ENCODE measurements around the gene PLEKHA6. TPM values are rescaled to one million over a fixed set of nuclear protein-coding genes. Genes with fewer than 3 reads are reported as not detected.

Gene PLEKHA6
- total and polyA plus RNA-seq, 2 of the 4 experiments (the other 2 are of a cell fraction) = 8.2 to 19.9 TPM

DNA sequence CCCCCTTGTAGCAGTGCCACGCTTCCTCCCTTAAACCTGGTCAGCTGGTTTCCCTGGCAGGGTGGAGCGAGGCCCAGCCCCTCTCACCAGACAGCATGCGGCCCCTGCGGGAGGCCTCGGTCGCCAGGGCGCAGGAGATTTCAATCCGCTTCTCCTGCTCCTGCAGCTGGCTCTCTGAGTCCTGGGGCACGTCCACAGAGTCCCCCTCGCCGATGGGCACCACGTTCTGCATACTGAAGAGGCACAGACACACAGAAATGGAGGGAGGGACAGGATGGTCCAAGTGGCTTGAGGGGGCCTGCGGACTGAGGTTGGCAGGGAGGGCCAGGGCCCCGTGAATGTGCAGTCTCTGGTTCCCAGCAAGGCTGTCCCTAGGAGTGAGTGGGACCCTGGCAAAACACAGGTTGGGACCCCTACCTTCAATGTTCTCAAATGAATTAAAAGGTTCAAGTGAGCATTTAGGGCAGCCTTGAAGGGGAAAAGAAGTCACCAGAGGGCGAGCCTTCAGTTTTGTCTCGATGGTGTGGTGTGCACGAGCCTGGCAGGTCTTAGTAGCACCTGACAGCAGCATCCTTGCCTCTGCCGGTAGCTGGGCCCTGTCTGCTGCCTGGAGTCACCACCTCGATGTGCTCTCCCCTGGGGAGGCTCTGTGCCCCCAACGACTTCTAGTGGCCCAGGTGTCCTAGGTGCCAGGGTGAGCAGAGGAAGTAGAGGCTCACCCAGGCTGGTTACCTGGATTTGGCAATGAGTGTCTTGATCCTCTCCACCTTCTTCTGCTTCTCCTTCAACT is 131.5 kb downstream of the PLEKHA6 start:
- Histone ChIP-seq H3K56ac (ENCODE audit: extremely low read depth, insufficient read depth, low read length) (no peak overlapping the region), H3K4ac (ENCODE audit: low read depth, low read length) (no peak overlapping the region), H4K91ac (ENCODE audit: insufficient read depth, low read depth, low read length) (no peak overlapping the region), H3K9ac (ENCODE audit: low read depth, low read length) (no peak overlapping the region), H3K18ac (ENCODE audit: low read depth, low read length) (no peak overlapping the region), H4K20me1 (ENCODE audit: insufficient read depth, low read length) (no peaks in the 10 kb centered on the region), H3K23ac (ENCODE audit: low read depth, low read length) (no peak overlapping the region), H3K9me3 (ENCODE audit: control insufficient read depth, insufficient read depth, low read length) (no peaks in the 10 kb centered on the region), H3K27ac (ENCODE audit: insufficient read depth, low read length) (no peak overlapping the region), H2BK15ac (ENCODE audit: low read depth, low read length) (no peak overlapping the region), H3K27me3 (ENCODE audit: control insufficient read depth, insufficient read depth, low read length) (no peaks in the 10 kb centered on the region), H2BK5ac (ENCODE audit: low read depth, low read length, poor library complexity, severe bottlenecking) (no peak overlapping the region), H3K9me1 (ENCODE audit: insufficient read depth, low read length) (peaks cover 6% of the 10 kb centered on the region), H4K8ac (ENCODE audit: low read depth in 2 of 2, low read length in 2 of 2) (no peak overlapping the region), H4K5ac (ENCODE audit: low read depth, low read length) (no peak overlapping the region), H3K36me3 (ENCODE audit: control insufficient read depth, insufficient read depth, low read length) (peaks cover 21% of the 10 kb centered on the region), H3K14ac (replicated peaks; ENCODE audit: low read depth, low read length) (no peak overlapping the region), H2AK5ac (ENCODE audit: low read depth, low read length) (no peak overlapping the region), H3K79me1 (ENCODE audit: low read depth in 1 of 2, low read length in 2 of 2) (no peaks in the 10 kb centered on the region), H2BK120ac (ENCODE audit: low read depth, low read length) (no peak overlapping the region), H2AK9ac (replicated peaks; ENCODE audit: low read depth, low read length, poor library complexity) (no peak overlapping the region), H3K4me1 (ENCODE audit: control insufficient read depth, insufficient read depth, low read length) (peaks cover 2% of the 10 kb centered on the region), H3K4me2 (ENCODE audit: low read depth, low read length) (no peak overlapping the region), H3K4me3 (ENCODE audit: insufficient read depth, low read depth, low read length) (no peak overlapping the region), H2BK20ac (ENCODE audit: low read depth, low read length) (no peak overlapping the region), H2AFZ (replicated peaks; ENCODE audit: low read length, poor library complexity) (no peak overlapping the region)
- BruUV-seq (replicated peaks) = no TSS peak
- WGBS, 2 experiments (ENCODE audit: extremely low coverage in 2 of 2, insufficient read length in 1 of 2) = 87% methylated on average over 16 of the region's 20 CpGs; no CpG with 5 or more reads in 1 of the 2 experiments
- ChIA-PET CTCF (no interaction called here), POLR2A (ENCODE audit: unreplicated experiment) (no interaction called here)
- TF ChIP-seq CHD1 (IDR thresholded peaks at IDR 0.05; ENCODE audit: low read depth, low read length) (no peak), RCOR1 (IDR thresholded peaks at IDR 0.05; ENCODE audit: insufficient replicate concordance, low read length) (no peak), RFX5 (IDR thresholded peaks at IDR 0.05; ENCODE audit: low read depth, low read length) (no peak), FOS (IDR thresholded peaks at IDR 0.05; ENCODE audit: low read depth, low read length) (no peak), MXI1 (IDR thresholded peaks at IDR 0.05; ENCODE audit: borderline replicate concordance, low read depth, low read length) (no peak), BHLHE40 (IDR thresholded peaks at IDR 0.05; ENCODE audit: low read depth, low read length) (no peak), SMC3 (IDR thresholded peaks at IDR 0.05; ENCODE audit: low read depth, low read length) (no peak), NFE2L2 (IDR thresholded peaks at IDR 0.05; ENCODE audit: low read depth, low read length) (no peak), RAD21 (IDR thresholded peaks at IDR 0.05; ENCODE audit: low read length) (no peak), POLR2A (IDR thresholded peaks at IDR 0.05; ENCODE audit: low read depth, low read length) (no peak), MAFK (IDR thresholded peaks at IDR 0.05; ENCODE audit: low read depth, low read length) (no peak), MAZ (IDR thresholded peaks at IDR 0.05; ENCODE audit: borderline replicate concordance, low read depth, low read length) (no peak), CEBPB (IDR thresholded peaks at IDR 0.05; ENCODE audit: low read depth, low read length) (no peak)
- TF ChIP-seq, protein P1, sequence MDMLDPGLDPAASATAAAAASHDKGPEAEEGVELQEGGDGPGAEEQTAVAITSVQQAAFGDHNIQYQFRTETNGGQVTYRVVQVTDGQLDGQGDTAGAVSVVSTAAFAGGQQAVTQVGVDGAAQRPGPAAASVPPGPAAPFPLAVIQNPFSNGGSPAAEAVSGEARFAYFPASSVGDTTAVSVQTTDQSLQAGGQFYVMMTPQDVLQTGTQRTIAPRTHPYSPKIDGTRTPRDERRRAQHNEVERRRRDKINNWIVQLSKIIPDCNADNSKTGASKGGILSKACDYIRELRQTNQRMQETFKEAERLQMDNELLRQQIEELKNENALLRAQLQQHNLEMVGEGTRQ (IDR thresholded peaks at IDR 0.05; ENCODE audit: low read depth, low read length) = no peak
- TF ChIP-seq, protein P2, sequence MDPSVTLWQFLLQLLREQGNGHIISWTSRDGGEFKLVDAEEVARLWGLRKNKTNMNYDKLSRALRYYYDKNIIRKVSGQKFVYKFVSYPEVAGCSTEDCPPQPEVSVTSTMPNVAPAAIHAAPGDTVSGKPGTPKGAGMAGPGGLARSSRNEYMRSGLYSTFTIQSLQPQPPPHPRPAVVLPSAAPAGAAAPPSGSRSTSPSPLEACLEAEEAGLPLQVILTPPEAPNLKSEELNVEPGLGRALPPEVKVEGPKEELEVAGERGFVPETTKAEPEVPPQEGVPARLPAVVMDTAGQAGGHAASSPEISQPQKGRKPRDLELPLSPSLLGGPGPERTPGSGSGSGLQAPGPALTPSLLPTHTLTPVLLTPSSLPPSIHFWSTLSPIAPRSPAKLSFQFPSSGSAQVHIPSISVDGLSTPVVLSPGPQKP (IDR thresholded peaks at IDR 0.05; ENCODE audit: borderline replicate concordance, low read depth, low read length) = no peak
- TF ChIP-seq, protein P3, sequence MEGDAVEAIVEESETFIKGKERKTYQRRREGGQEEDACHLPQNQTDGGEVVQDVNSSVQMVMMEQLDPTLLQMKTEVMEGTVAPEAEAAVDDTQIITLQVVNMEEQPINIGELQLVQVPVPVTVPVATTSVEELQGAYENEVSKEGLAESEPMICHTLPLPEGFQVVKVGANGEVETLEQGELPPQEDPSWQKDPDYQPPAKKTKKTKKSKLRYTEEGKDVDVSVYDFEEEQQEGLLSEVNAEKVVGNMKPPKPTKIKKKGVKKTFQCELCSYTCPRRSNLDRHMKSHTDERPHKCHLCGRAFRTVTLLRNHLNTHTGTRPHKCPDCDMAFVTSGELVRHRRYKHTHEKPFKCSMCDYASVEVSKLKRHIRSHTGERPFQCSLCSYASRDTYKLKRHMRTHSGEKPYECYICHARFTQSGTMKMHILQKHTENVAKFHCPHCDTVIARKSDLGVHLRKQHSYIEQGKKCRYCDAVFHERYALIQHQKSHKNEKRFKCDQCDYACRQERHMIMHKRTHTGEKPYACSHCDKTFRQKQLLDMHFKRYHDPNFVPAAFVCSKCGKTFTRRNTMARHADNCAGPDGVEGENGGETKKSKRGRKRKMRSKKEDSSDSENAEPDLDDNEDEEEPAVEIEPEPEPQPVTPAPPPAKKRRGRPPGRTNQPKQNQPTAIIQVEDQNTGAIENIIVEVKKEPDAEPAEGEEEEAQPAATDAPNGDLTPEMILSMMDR (conservative IDR thresholded peaks at IDR 0.05; ENCODE audit: low read depth, low read length) = no peak
- DNase-seq (no peak), ATAC-seq (ENCODE audit: low read depth) (no peak)
- dilution Hi-C loops (cut with HindIII; ENCODE audit: low sequenced_read_pairs, unreplicated experiment) (no loop called here), intact Hi-C loops (cut with micrococcal nuclease) (no loop called here), in situ Hi-C loops (cut with MboI; ENCODE audit: low sequenced_read_pairs) (no loop called here)

Measured in IMR-90 (cell line).